HEK293 (cell line): ENCODE results near the gene NARS2.

ENCODE experiments used
- GFI1B ChIP-seq: fragments of 450-650 bp; formaldehyde crosslinking; IDR thresholded peaks from 2 replicates; pipeline ENCODE4 v1.5.1; 2016; ENCODE audit warnings: missing biosample characterization, missing genetic modification characterization
- MYNN ChIP-seq: fragments of 450-650 bp; formaldehyde crosslinking; IDR thresholded peaks from 2 replicates; pipeline ENCODE4 v1.5.1; 2016; ENCODE audit warnings: missing biosample characterization, missing genetic modification characterization, borderline replicate concordance
- TCF7L2 ChIP-seq: IDR thresholded peaks from 2 replicates; pipeline ENCODE4 v1.6.1; 2011; ENCODE audit warnings: low read depth, mild to moderate bottlenecking, inconsistent platforms, low read length, moderate library complexity, borderline replicate concordance
- YY1 ChIP-seq: fragments of 450-650 bp; formaldehyde crosslinking; IDR thresholded peaks from 2 replicates; pipeline ENCODE4 v1.5.1; 2018; ENCODE audit warnings: missing biosample characterization, missing genetic modification characterization
- ZNF140 ChIP-seq: fragments of 450-650 bp; formaldehyde crosslinking; IDR thresholded peaks from 2 replicates; pipeline ENCODE4 v1.5.1; 2016; ENCODE audit warnings: missing biosample characterization, missing genetic modification characterization
- ZNF239 ChIP-seq: fragments of 450-650 bp; formaldehyde crosslinking; IDR thresholded peaks from 2 replicates; pipeline ENCODE4 v1.5.1; 2016; ENCODE audit warnings: missing biosample characterization, missing genetic modification characterization
- ZNF274 ChIP-seq, 2 experiments: fragments of 200-500 bp in 1 of 2; fragments of 450-650 bp in 1 of 2; sonication (Bioruptor generic) in 1 of 2; formaldehyde crosslinking in 1 of 2; IDR thresholded peaks; 2 replicates each; pipeline versions ENCODE4 v1.5.1 to v1.6.1; 2014 to 2016; ENCODE audit warnings: borderline replicate concordance in 1 of 2, inconsistent platforms in 1 of 2, low read length in 1 of 2, missing biosample characterization in 1 of 2, missing genetic modification characterization in 1 of 2
- ZNF423 ChIP-seq: fragments of 450-650 bp; formaldehyde crosslinking; IDR thresholded peaks from 2 replicates; pipeline ENCODE4 v1.5.1; 2016; ENCODE audit warnings: missing biosample characterization, missing genetic modification characterization
- ZNF549 ChIP-seq: fragments of 450-650 bp; IDR thresholded peaks from 2 replicates; pipeline ENCODE4 v1.5.1; 2018; ENCODE audit warnings: missing biosample characterization, missing genetic modification characterization, mild to moderate bottlenecking, inconsistent platforms, moderate library complexity
- ZNF670 ChIP-seq: fragments of 450-650 bp; formaldehyde crosslinking; IDR thresholded peaks from 2 replicates; pipeline ENCODE4 v1.5.1; 2016; ENCODE audit warnings: missing biosample characterization, missing genetic modification characterization, low read depth
- ZNF76 ChIP-seq: fragments of 450-650 bp; formaldehyde crosslinking; IDR thresholded peaks from 2 replicates; pipeline ENCODE4; 2016; ENCODE audit warnings: low read depth, missing biosample characterization, missing genetic modification characterization, borderline replicate concordance
- TF ChIP-seq, protein P1 (sequence below): fragments of 450-650 bp; formaldehyde crosslinking; IDR thresholded peaks from 2 replicates; pipeline ENCODE4 v1.5.1; 2016; ENCODE audit warnings: missing biosample characterization, missing genetic modification characterization
- TF ChIP-seq, protein P2 (sequence below): fragments of 450-650 bp; formaldehyde crosslinking; IDR thresholded peaks from 2 replicates; pipeline ENCODE4 v1.5.1; 2016; ENCODE audit warnings: missing biosample characterization, missing genetic modification characterization, low read depth
- TF ChIP-seq, protein P3 (sequence below): fragments of 450-650 bp; formaldehyde crosslinking; IDR thresholded peaks from 2 replicates; pipeline ENCODE4 v1.5.1; 2017; ENCODE audit warnings: missing biosample characterization, missing genetic modification characterization

DNA sequence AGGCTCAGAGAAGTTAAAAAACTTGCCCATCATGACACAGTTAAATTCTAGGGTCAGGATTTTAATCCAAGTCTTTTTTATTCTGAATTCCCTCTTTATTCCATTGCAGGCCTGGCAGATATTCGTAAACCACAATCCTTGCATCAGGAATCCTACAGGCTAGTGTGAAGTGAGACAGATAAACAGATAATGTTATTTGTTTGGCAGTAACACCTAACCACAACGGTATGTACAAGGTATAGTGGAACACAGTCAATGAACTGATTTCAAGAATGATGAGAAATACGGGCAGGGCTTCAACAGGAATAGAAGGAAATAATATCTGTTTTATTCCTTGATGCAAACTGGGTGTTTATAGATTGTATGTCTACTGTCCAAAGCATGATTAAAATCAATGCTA, 32.0 kb upstream of the NARS2 start:
- no peak for TF ChIP-seq ZNF423 (tag by site-specific recombination)
- TF ChIP-seq, protein P1, sequence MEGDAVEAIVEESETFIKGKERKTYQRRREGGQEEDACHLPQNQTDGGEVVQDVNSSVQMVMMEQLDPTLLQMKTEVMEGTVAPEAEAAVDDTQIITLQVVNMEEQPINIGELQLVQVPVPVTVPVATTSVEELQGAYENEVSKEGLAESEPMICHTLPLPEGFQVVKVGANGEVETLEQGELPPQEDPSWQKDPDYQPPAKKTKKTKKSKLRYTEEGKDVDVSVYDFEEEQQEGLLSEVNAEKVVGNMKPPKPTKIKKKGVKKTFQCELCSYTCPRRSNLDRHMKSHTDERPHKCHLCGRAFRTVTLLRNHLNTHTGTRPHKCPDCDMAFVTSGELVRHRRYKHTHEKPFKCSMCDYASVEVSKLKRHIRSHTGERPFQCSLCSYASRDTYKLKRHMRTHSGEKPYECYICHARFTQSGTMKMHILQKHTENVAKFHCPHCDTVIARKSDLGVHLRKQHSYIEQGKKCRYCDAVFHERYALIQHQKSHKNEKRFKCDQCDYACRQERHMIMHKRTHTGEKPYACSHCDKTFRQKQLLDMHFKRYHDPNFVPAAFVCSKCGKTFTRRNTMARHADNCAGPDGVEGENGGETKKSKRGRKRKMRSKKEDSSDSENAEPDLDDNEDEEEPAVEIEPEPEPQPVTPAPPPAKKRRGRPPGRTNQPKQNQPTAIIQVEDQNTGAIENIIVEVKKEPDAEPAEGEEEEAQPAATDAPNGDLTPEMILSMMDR (tag by site-specific recombination): no peak
- TF ChIP-seq, protein P2, sequence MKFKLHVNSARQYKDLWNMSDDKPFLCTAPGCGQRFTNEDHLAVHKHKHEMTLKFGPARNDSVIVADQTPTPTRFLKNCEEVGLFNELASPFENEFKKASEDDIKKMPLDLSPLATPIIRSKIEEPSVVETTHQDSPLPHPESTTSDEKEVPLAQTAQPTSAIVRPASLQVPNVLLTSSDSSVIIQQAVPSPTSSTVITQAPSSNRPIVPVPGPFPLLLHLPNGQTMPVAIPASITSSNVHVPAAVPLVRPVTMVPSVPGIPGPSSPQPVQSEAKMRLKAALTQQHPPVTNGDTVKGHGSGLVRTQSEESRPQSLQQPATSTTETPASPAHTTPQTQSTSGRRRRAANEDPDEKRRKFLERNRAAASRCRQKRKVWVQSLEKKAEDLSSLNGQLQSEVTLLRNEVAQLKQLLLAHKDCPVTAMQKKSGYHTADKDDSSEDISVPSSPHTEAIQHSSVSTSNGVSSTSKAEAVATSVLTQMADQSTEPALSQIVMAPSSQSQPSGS (tag by site-specific recombination): no peak
- TF ChIP-seq ZNF549: no peak
- TF ChIP-seq ZNF239 (tag by site-specific recombination): no peak
- no peak for TF ChIP-seq ZNF140 (tag by site-specific recombination)
- no peak for TF ChIP-seq TCF7L2
- TF ChIP-seq, protein P3, sequence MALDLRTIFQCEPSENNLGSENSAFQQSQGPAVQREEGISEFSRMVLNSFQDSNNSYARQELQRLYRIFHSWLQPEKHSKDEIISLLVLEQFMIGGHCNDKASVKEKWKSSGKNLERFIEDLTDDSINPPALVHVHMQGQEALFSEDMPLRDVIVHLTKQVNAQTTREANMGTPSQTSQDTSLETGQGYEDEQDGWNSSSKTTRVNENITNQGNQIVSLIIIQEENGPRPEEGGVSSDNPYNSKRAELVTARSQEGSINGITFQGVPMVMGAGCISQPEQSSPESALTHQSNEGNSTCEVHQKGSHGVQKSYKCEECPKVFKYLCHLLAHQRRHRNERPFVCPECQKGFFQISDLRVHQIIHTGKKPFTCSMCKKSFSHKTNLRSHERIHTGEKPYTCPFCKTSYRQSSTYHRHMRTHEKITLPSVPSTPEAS (tag by site-specific recombination): no peak
- TF ChIP-seq MYNN (tag by site-specific recombination): no peak
- TF ChIP-seq ZNF76 (tag by site-specific recombination): no peak
- no peak for TF ChIP-seq ZNF274 (IDR thresholded peaks at IDR 0.05; ENCODE audit: low read length)
- TF ChIP-seq ZNF274 (tag by site-specific recombination; IDR thresholded peaks at IDR 0.05; ENCODE audit: borderline replicate concordance): no peak
- TF ChIP-seq GFI1B (tag by site-specific recombination): no peak
- no peak for TF ChIP-seq YY1 (tag by site-specific recombination)
- TF ChIP-seq ZNF670 (tag by site-specific recombination): no peak
